Measurements from ENCODE around the gene PEX16. TPM values are rescaled to one million over a fixed set of nuclear protein-coding genes. Genes with fewer than 3 reads are reported as not detected.
A peak's percentile ranks its signal among the peaks of the same experiment; 100 is the strongest.

The PEX16 gene
- 10 to 100 TPM; 28.6 to 32.5 TPM for total RNA-seq

DNA sequence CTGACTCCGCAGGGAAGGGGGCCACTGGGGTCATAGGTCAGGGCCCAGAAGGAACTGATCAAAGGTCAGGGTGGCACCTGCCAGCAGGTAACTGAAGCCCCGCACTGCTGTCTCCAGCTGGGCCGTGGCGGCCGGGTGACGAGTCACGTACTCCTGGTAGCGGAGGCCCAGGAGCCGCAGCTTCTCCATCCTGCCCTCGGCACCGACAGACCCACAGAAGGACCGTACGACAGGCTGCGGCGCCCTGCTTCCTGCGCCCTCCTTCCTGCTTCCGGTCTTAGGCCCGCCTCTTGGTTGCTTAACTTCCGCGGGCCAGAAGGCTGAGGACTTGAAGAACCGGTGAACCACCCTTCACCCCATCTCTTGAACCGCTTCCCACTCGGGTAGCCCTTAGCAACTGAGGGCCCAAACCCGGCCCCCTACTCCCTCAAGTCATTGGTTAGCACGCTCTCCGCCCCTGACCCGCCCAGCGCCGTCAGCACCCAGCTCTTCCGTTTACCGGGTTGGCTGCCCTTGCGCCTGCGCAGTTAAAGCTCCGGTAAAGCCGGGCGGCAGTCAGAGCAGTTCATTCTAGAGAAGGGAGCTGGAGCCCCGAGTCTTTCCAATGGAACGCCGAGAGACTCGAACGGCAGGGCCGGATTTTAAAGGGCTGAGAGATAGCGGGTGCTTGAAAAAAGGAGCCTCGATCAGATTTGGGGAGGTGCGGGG is at the start of gene PEX16:
Gene PEX16 (minus strand): TSS at position 255 of the 708 bp plus-strand sequence. CDS start 66 bp downstream, at position 189.
- peak within 1 kb of the TSS; percentile 88 for H3K4me3 Mint-ChIP-seq
- CTCF ChIA-PET: interaction anchor here (1.0 to 2.3 kb wide), 4 partner anchors 45 to 146 kb away, joined by 3 to 9 read pairs (median 6); no protein-coding TSS in a partner anchor
- peaks cover 3% of the 10 kb centered on the region for H3K27me3 Mint-ChIP-seq (ENCODE audit: low read depth)
- intact Hi-C loops (cut with micrococcal nuclease): loop anchor here (1.0 to 10.0 kb wide), 10 partner anchors 32 to 1850 kb away; partner anchors contain the start of genes ATG13, CRY2, DDB2 and FNBP4
- peaks cover 24% of the 10 kb centered on the region for H3K4me1 Mint-ChIP-seq (ENCODE audit: low read depth)
- H3K36me3 Mint-ChIP-seq (ENCODE audit: low read depth): peaks cover 4% of the 10 kb centered on the region
- DNase-seq: peak; percentile 96
- peak within 1 kb of the TSS; percentile 96 for H3K27ac Mint-ChIP-seq
- no peaks in the 10 kb centered on the region for H3K9me3 Mint-ChIP-seq

DNA sequence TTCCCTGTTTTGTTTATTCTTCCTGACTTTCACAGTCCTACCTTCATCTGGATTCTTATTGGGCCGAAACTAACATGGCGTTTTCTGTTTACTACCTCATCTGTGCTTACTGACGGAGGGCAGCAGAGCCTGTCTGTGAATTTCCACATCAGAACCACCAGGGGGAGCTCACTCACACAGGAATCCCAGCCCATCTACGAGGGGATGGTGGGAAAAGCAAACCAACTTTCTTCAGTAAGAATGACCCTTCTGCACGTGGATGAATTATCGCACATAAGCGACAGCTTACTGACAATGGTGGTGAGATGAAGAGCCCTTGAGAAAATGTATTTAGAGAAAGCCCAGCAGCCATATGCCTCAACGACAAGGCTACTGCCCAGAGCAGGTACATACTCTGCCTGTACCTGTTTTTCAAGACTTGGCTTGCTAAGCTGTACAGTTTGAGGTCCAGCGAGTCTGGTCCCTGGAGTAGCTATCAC is 47.3 kb upstream of the PEX16 start:
- H3K9me3 Mint-ChIP-seq: no peaks in the 10 kb centered on the region
- CTCF ChIA-PET: interaction anchor here (0.6 to 8.1 kb wide), 42 partner anchors 9 to 531 kb away, joined by 3 to 109 read pairs (median 6); partner anchors contain the start of genes CRY2 and PEX16
- no peak overlapping the region for H3K27ac Mint-ChIP-seq
- H3K27me3 Mint-ChIP-seq (ENCODE audit: low read depth): no peaks in the 10 kb centered on the region
- DNase-seq: peak; percentile 72
- H3K4me3 Mint-ChIP-seq: no peak overlapping the region
- H3K4me1 Mint-ChIP-seq (ENCODE audit: low read depth): no peaks in the 10 kb centered on the region
- peaks cover 2% of the 10 kb centered on the region for H3K36me3 Mint-ChIP-seq (ENCODE audit: low read depth)
- intact Hi-C loops (cut with micrococcal nuclease): loop anchor here (1.0 to 2.0 kb wide), 4 partner anchors 41 to 343 kb away; no protein-coding TSS in a partner anchor

DNA sequence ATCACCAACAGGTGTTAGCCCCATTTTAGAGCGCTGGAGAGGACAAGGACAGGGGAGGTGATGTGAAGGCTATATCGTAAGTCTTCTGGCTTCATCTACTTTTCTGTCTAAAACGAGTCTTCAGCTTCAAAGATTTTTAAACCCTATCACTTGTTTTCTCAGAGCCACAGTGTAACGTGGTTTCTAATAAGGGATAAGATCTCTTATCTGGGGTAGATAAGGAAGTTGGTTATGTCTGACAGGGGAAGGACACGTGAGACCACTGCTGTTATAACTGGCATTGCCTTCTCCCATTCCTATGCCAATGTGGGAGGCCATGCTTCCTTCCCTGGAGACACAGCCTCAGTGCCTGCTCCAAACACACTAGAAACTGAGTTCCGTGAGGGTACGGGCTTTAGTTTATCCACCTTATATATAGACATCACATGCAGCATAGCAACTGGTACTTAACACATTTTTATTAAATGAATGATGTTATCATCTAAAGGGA is 44.1 kb upstream of the PEX16 start:
- no peak for DNase-seq
- Mint-ChIP-seq H3K27me3 (ENCODE audit: low read depth) (no peaks in the 10 kb centered on the region), H3K9me3 (no peaks in the 10 kb centered on the region), H3K27ac (no peak overlapping the region), H3K4me3 (no peak overlapping the region), H3K36me3 (ENCODE audit: low read depth) (peaks cover 2% of the 10 kb centered on the region), H3K4me1 (ENCODE audit: low read depth) (no peaks in the 10 kb centered on the region)
- intact Hi-C loops (cut with micrococcal nuclease): no loop called here
- CTCF ChIA-PET: interaction anchor here (0.6 to 1.0 kb wide), 2 partner anchors 43 to 221 kb away, joined by 3 to 4 read pairs; no protein-coding TSS in a partner anchor

DNA sequence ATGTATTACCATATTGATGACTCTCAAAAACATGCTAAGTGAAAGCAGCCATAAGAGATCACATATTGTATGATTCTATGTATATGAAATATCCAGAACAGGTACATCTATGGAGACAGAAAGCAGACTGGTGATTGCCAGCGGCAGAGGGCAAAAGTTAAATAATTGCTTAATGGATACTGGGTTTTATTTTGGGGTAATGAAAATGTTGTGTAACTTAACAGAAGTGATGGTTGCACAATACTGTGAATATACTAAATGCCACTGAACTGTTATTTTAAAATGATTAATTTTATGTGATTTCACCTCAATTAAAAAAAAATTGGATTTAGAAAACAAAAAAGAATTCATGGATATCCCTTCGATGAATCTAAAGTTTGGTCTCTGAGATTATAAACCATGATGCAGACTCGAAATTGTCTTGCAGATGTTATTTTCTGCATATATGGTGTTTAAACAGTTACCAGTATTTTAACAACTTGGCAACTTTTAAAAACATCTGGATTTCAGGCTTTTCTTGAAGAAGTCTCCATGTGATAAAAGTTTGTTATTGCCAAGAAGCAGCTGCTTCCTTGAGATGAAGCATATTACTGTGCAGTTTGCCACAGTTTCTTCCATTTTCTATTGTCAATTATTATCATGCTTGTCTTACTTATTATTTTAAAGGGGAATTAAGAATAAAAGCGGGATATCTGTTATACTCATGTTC is 42.9 kb upstream of the PEX16 start:
- DNase-seq: no peak
- no peaks in the 10 kb centered on the region for H3K4me1 Mint-ChIP-seq (ENCODE audit: low read depth)
- no peaks in the 10 kb centered on the region for H3K27me3 Mint-ChIP-seq (ENCODE audit: low read depth)
- no peaks in the 10 kb centered on the region for H3K9me3 Mint-ChIP-seq
- no peak overlapping the region for H3K4me3 Mint-ChIP-seq
- H3K27ac Mint-ChIP-seq: no peak overlapping the region
- CTCF ChIA-PET: interaction anchor here (0.5 kb wide), 1 partner anchor 153 kb away, joined by 5 read pairs; no protein-coding TSS in a partner anchor
- peaks cover 5% of the 10 kb centered on the region for H3K36me3 Mint-ChIP-seq (ENCODE audit: low read depth)
- intact Hi-C loops (cut with micrococcal nuclease): no loop called here

DNA sequence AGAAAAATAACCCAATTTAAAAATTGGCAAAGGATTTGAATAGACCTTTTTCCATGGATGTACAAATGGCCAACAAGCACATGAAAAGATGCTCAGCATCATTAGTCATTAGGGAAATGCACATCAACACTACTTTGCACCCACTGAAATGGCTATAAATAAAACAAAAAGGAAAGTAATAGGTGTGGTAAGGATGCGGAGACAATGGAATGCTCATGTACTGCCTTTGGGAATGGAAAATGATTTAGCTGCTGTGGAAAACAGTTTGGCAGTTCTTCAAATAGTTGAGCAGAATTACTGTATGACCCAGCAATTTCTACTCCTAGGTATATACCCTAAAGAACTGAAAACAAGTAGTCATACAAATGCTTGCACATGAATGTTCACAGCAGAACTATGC is 42.2 kb upstream of the PEX16 start:
- Mint-ChIP-seq H3K9me3 (no peaks in the 10 kb centered on the region), H3K36me3 (ENCODE audit: low read depth) (peaks cover 5% of the 10 kb centered on the region), H3K27ac (no peak overlapping the region), H3K27me3 (ENCODE audit: low read depth) (no peaks in the 10 kb centered on the region), H3K4me1 (ENCODE audit: low read depth) (no peaks in the 10 kb centered on the region), H3K4me3 (no peak overlapping the region)
- CTCF ChIA-PET: interaction anchor here (1.5 kb wide), 1 partner anchor 47 kb away, joined by 6 read pairs; no protein-coding TSS in a partner anchor
- intact Hi-C loops (cut with micrococcal nuclease): no loop called here
- no peak for DNase-seq

DNA sequence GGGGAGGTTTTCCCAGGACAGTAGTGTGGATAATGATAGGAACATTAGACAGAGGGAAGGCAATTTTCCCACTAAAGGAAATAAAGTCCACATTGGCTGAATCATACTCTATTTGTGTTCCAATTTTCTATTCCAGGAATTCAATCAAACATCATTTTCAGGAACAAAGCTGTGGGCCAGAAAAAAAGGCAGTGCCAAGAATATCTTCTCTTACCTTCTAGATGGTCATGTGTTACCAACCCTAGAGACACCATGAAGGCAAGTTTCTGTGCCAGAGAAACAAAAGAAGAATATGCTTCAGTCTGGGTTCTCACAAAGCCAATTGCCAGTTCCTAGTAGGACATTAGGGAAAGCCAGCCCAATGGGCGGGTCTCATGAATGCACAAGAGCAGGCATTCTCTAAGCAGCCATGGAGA is 32.3 kb upstream of the PEX16 start:
- no peaks in the 10 kb centered on the region for H3K4me1 Mint-ChIP-seq (ENCODE audit: low read depth)
- intact Hi-C loops (cut with micrococcal nuclease): no loop called here
- CTCF ChIA-PET: interaction anchor here (0.9 to 3.7 kb wide), 2 partner anchors 15 to 108 kb away, joined by 4 to 23 read pairs; no protein-coding TSS in a partner anchor
- H3K4me3 Mint-ChIP-seq: no peak overlapping the region
- DNase-seq: no peak
- H3K36me3 Mint-ChIP-seq (ENCODE audit: low read depth): peaks cover 13% of the 10 kb centered on the region
- no peaks in the 10 kb centered on the region for H3K27me3 Mint-ChIP-seq (ENCODE audit: low read depth)
- no peak overlapping the region for H3K27ac Mint-ChIP-seq
- no peaks in the 10 kb centered on the region for H3K9me3 Mint-ChIP-seq

DNA sequence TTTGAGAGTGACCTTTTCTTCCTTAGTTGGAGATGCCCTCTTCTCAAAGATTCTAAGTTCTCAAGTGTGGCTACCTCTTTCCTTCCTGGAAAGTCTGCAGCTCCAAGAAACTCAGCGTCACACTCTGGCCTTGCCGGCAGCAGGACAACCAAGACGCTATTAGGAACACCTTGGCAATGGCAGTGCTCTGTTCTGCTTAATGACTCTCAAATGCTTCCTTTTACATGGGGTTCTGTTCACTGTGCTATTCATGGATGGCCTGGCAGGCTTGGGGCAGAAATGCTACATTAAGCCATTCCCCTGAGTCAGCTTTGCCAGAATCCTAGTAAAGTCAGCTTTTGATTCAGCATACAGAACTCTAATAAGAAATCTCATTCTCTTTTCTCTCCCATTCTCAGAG is 30.7 kb upstream of the PEX16 start:
- Mint-ChIP-seq H3K4me1 (ENCODE audit: low read depth) (no peaks in the 10 kb centered on the region), H3K4me3 (no peak overlapping the region), H3K9me3 (no peaks in the 10 kb centered on the region), H3K27ac (no peak overlapping the region), H3K27me3 (ENCODE audit: low read depth) (no peaks in the 10 kb centered on the region), H3K36me3 (ENCODE audit: low read depth) (peaks cover 18% of the 10 kb centered on the region)
- DNase-seq: no peak
- CTCF ChIA-PET: interaction anchor here (0.5 to 3.7 kb wide), 3 partner anchors 17 to 105 kb away, joined by 3 to 23 read pairs (median 3); no protein-coding TSS in a partner anchor
- intact Hi-C loops (cut with micrococcal nuclease): no loop called here

DNA sequence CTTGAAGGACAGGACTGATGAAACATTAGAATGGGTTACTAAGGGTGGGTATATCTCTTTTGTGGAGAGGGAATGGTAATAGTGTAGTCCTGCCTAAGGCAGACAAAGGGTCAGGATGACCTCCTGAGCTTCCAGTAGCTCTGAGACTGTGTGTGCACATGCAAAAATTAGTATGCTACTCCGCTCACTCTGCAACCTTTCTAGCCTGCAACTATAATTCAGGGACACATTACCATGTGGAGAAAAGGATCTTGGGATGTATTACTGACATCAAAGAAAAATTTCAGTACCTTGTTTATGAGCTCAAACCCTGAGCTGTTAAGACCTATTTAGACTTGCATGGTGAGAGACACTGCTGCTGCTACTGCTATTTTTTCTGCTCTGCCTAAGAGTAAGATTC is 30.2 kb upstream of the PEX16 start:
- H3K4me1 Mint-ChIP-seq (ENCODE audit: low read depth): no peaks in the 10 kb centered on the region
- peaks cover 18% of the 10 kb centered on the region for H3K36me3 Mint-ChIP-seq (ENCODE audit: low read depth)
- no peaks in the 10 kb centered on the region for H3K27me3 Mint-ChIP-seq (ENCODE audit: low read depth)
- intact Hi-C loops (cut with micrococcal nuclease): no loop called here
- H3K4me3 Mint-ChIP-seq: no peak overlapping the region
- no peak overlapping the region for H3K27ac Mint-ChIP-seq
- no peak for DNase-seq
- CTCF ChIA-PET: interaction anchor here (1.5 to 3.7 kb wide), 2 partner anchors 18 to 105 kb away, joined by 3 to 23 read pairs; no protein-coding TSS in a partner anchor
- no peaks in the 10 kb centered on the region for H3K9me3 Mint-ChIP-seq

DNA sequence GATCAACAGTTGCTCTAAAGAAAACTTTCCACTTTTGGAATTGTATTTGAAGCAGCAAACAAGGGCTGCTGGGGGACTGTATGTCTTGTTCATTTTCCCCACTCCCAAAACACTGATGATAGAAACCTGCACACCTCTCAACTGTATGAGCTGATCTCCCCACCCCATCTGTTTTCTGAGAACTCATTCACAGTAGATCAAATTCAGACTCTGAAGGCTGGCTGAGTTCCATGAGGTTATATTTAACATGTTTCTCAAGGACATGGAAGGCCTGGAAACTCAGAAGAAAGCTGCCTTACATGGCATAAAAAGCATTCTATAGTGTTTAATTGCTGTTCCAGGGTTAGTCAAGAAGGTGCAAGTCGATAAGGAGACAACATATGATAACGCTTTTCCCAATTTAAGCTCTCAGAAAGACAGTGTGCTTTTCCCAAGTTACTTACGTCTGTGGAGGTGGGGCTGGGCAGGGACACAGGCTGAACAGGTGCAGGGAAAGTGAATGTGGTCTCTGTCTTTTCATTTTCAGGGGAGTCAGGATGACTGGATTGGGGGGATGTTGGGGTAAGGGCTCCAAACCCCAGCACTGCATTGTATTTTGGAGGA is 27.8 kb upstream of the PEX16 start:
- H3K27me3 Mint-ChIP-seq (ENCODE audit: low read depth): no peaks in the 10 kb centered on the region
- CTCF ChIA-PET: no interaction called here
- no peaks in the 10 kb centered on the region for H3K9me3 Mint-ChIP-seq
- no peak overlapping the region for H3K4me3 Mint-ChIP-seq
- intact Hi-C loops (cut with micrococcal nuclease): no loop called here
- H3K36me3 Mint-ChIP-seq (ENCODE audit: low read depth): peaks cover 18% of the 10 kb centered on the region
- peaks cover 5% of the 10 kb centered on the region for H3K4me1 Mint-ChIP-seq (ENCODE audit: low read depth)
- no peak for DNase-seq
- no peak overlapping the region for H3K27ac Mint-ChIP-seq

DNA sequence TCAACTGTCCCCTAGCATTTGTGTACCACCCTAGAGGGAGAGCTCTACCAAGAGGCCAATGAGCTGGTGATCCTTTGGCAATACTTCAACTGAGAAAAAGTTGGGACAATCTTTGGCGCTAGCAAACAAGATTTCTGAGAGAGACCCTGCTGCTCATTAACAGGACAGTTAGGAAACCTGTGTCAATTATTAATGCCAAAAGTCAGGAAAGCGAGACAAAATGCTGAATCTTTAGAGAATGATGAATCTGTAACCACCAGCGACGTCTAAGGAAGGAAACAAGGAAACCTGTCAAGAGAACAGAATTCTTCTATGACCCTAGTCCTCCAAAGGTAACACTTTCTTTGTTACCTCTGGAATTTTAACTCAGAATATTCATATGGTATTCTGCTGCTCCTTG is 24.7 kb upstream of the PEX16 start:
- Mint-ChIP-seq H3K9me3 (no peaks in the 10 kb centered on the region), H3K36me3 (ENCODE audit: low read depth) (peaks cover 15% of the 10 kb centered on the region), H3K27me3 (ENCODE audit: low read depth) (no peaks in the 10 kb centered on the region), H3K27ac (no peak overlapping the region), H3K4me3 (no peak overlapping the region), H3K4me1 (ENCODE audit: low read depth) (peaks cover 5% of the 10 kb centered on the region)
- intact Hi-C loops (cut with micrococcal nuclease): no loop called here
- DNase-seq: no peak
- CTCF ChIA-PET: interaction anchor here (0.7 to 1.4 kb wide), 3 partner anchors 23 to 64 kb away, joined by 3 to 5 read pairs (median 5); no protein-coding TSS in a partner anchor

DNA sequence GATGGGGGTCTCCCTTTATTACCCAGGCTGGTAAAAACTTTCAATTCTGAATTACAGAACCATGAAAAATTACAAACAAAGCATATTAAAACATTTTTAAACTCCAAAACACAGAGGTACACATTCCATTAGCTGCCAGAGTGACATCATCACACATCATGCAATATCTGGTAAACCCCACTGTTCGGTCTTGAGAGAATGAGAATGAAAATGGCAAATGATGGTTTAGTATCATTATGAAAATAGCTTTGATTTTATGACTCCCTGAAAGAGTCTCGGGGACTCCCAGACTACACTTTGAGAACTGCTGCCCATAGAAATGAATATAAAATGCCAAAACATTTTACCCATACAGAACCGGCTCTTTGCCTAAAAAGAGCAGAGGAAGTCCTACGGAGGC is 23.6 kb upstream of the PEX16 start:
- no peaks in the 10 kb centered on the region for H3K9me3 Mint-ChIP-seq
- DNase-seq: peak; percentile 29
- peak overlapping the region; percentile 42 for H3K27ac Mint-ChIP-seq
- intact Hi-C loops (cut with micrococcal nuclease): no loop called here
- CTCF ChIA-PET: interaction anchor here (0.6 to 1.2 kb wide), 2 partner anchors 12 to 66 kb away, joined by 3 to 5 read pairs; no protein-coding TSS in a partner anchor
- H3K4me3 Mint-ChIP-seq: no peak overlapping the region
- H3K27me3 Mint-ChIP-seq (ENCODE audit: low read depth): no peaks in the 10 kb centered on the region
- peaks cover 15% of the 10 kb centered on the region for H3K36me3 Mint-ChIP-seq (ENCODE audit: low read depth)
- peaks cover 5% of the 10 kb centered on the region for H3K4me1 Mint-ChIP-seq (ENCODE audit: low read depth)
